ENCODE measurements around the gene SLC29A3.

The SLC29A3 gene

GRCh38 chr10:71301371-71301916 lies 17.6 kb upstream of the SLC29A3 start:
- DNase-seq: no peak

- no peak for DNase-seq
Observed at GRCh38 chr10:71302451-71302850, 16.6 kb upstream of the SLC29A3 start.

- no peak for DNase-seq
Observed at GRCh38 chr10:71302874-71303568, 16.0 kb upstream of the SLC29A3 start.

- DNase-seq: no peak
Observed at GRCh38 chr10:71303569-71303907, 15.5 kb upstream of the SLC29A3 start.

GRCh38 chr10:71304914-71305313 lies 14.1 kb upstream of the SLC29A3 start:
- DNase-seq: no peak

GRCh38 chr10:71306979-71307378 lies 12.1 kb upstream of the SLC29A3 start:
- no peak for DNase-seq

- DNase-seq: no peak
Observed at GRCh38 chr10:71307469-71308085, 11.5 kb upstream of the SLC29A3 start.

- DNase-seq: no peak
Observed at GRCh38 chr10:71308244-71308643, 10.8 kb upstream of the SLC29A3 start.

GRCh38 chr10:71308985-71309384 lies 10.1 kb upstream of the SLC29A3 start:
- no peak for DNase-seq

GRCh38 chr10:71309919-71310318 lies 9.1 kb upstream of the SLC29A3 start:
- no peak for DNase-seq

- DNase-seq: no peak
Observed at GRCh38 chr10:71312220-71312619, 6.8 kb upstream of the SLC29A3 start.

- no peak for DNase-seq
Observed at GRCh38 chr10:71312811-71313789, 6.0 kb upstream of the SLC29A3 start.

GRCh38 chr10:71314028-71314693 lies 4.9 kb upstream of the SLC29A3 start:
- peak; percentile 75 for DNase-seq

GRCh38 chr10:71314694-71315225 lies 4.3 kb upstream of the SLC29A3 start:
- DNase-seq: no peak

- no peak for DNase-seq
Observed at GRCh38 chr10:71316056-71316785, 2.8 kb upstream of the SLC29A3 start.

- DNase-seq: no peak
Observed at GRCh38 chr10:71316786-71317160, 2.3 kb upstream of the SLC29A3 start.

GRCh38 chr10:71317739-71318138 lies 1.3 kb upstream of the SLC29A3 start:
- no peak for DNase-seq

- no peak for DNase-seq
Observed at GRCh38 chr10:71319800-71320392, 837 bp downstream of the SLC29A3 start.

- no peak for DNase-seq
Observed at GRCh38 chr10:71320592-71320991, 1.5 kb downstream of the SLC29A3 start.

GRCh38 chr10:71321386-71321785 lies 2.3 kb downstream of the SLC29A3 start:
- no peak for DNase-seq

- DNase-seq: no peak
Observed at GRCh38 chr10:71323407-71323806, 4.3 kb downstream of the SLC29A3 start.

Data from activated CD8-positive, alpha-beta memory T cell treated with anti-CD3 and anti-CD28 coated beads, Interleukin-2, amount 50 U/mL, for 48 hours (primary cell).